PFSK-1 (cell line): ENCODE measurements around the gene HEXIM1.

Experiments
- FOXP2 ChIP-seq: optimal IDR thresholded peaks from 2 replicates; pipeline ENCODE3; 2011; ENCODE audit warnings: borderline replicate concordance, control low read depth, inconsistent platforms; ENCODE audit not compliant: insufficient read depth; ENCODE audit errors: extremely low read length, extremely low read depth
- POLR2AphosphoS5 ChIP-seq: IDR thresholded peaks from 2 replicates; pipeline ENCODE4 v1.6.1; 2012; ENCODE audit warnings: low read depth, mild to moderate bottlenecking, control low read depth, low read length, moderate library complexity
- SIN3A ChIP-seq: IDR thresholded peaks from 2 replicates; pipeline ENCODE4 v1.6.1; 2012; ENCODE audit warnings: mild to moderate bottlenecking, low read length, moderate library complexity, borderline replicate concordance; ENCODE audit not compliant: insufficient read depth
- TAF1 ChIP-seq: IDR thresholded peaks from 2 replicates; pipeline ENCODE4 v1.6.1; 2012; ENCODE audit warnings: low read length, control low read depth, borderline replicate concordance; ENCODE audit not compliant: insufficient read depth
- TF ChIP-seq, protein P1 (sequence below), 2 experiments: IDR thresholded peaks; 2 replicates each; pipeline versions ENCODE4 v1.6.1 to v1.8.0; 2011 to 2012; ENCODE audit warnings: low read depth in 2 of 2, low read length in 2 of 2, control low read depth in 1 of 2, inconsistent platforms in 1 of 2, mild to moderate bottlenecking in 1 of 2, moderate library complexity in 1 of 2; ENCODE audit not compliant: insufficient read depth in 1 of 2

Gene HEXIM1

DNA sequence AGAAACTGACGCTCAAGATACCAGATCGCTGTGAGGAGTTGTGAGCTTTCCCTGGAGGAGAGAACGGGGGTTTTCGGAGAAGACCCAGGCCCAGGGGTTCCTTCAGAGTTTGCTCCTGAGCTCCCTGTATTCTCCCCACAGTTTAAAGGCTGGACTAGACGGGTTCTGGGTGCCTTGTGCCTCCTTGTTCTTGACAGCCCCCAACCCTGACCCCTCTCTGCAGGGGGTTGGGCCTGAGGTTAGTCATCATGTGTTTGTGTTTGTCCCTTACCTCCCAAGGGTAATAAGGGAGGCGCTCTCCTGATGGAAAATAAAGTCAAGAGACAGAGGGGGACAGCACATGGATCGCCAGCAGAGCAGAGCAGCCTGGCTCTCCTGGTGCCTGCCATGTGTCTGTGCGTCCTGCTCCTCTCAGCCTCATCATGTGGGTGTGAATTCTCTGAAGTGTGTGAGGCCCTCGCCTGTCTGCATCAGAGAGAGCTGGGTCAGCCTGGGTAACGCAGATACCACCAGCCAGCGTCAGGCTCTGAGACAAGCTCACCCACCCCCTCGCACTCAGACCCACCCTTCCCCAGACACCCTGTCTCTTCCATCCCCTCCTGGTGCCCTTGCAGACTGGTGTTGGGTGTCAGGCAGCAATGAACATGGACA lies 22.1 kb downstream of the HEXIM1 start:
- TF ChIP-seq FOXP2: no peak
- no peak for TF ChIP-seq POLR2AphosphoS5
- TF ChIP-seq SIN3A: no peak
- no peak for TF ChIP-seq TAF1
- TF ChIP-seq, protein P1, sequence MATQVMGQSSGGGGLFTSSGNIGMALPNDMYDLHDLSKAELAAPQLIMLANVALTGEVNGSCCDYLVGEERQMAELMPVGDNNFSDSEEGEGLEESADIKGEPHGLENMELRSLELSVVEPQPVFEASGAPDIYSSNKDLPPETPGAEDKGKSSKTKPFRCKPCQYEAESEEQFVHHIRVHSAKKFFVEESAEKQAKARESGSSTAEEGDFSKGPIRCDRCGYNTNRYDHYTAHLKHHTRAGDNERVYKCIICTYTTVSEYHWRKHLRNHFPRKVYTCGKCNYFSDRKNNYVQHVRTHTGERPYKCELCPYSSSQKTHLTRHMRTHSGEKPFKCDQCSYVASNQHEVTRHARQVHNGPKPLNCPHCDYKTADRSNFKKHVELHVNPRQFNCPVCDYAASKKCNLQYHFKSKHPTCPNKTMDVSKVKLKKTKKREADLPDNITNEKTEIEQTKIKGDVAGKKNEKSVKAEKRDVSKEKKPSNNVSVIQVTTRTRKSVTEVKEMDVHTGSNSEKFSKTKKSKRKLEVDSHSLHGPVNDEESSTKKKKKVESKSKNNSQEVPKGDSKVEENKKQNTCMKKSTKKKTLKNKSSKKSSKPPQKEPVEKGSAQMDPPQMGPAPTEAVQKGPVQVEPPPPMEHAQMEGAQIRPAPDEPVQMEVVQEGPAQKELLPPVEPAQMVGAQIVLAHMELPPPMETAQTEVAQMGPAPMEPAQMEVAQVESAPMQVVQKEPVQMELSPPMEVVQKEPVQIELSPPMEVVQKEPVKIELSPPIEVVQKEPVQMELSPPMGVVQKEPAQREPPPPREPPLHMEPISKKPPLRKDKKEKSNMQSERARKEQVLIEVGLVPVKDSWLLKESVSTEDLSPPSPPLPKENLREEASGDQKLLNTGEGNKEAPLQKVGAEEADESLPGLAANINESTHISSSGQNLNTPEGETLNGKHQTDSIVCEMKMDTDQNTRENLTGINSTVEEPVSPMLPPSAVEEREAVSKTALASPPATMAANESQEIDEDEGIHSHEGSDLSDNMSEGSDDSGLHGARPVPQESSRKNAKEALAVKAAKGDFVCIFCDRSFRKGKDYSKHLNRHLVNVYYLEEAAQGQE (IDR thresholded peaks at IDR 0.05; ENCODE audit: insufficient read depth in 1 of 2, low read depth in 2 of 2, low read length in 2 of 2): no peak

GRCh38 chr17:45170931-45171337 lies 22.7 kb downstream of the HEXIM1 start:
- no peak for TF ChIP-seq TAF1
- TF ChIP-seq FOXP2: no peak
- TF ChIP-seq, protein P1 (IDR thresholded peaks at IDR 0.05; ENCODE audit: insufficient read depth in 1 of 2, low read depth in 2 of 2, low read length in 2 of 2): no peak
- no peak for TF ChIP-seq SIN3A
- no peak for TF ChIP-seq POLR2AphosphoS5

- TF ChIP-seq SIN3A (no peak), TAF1 (no peak), FOXP2 (no peak), POLR2AphosphoS5 (no peak)
- TF ChIP-seq, protein P1 (IDR thresholded peaks at IDR 0.05; ENCODE audit: insufficient read depth in 1 of 2, low read depth in 2 of 2, low read length in 2 of 2): no peak
Observed at GRCh38 chr17:45171338-45172231, 23.3 kb downstream of the HEXIM1 start.

GRCh38 chr17:45172232-45172540 lies 23.9 kb downstream of the HEXIM1 start:
- TF ChIP-seq FOXP2: no peak
- TF ChIP-seq TAF1: no peak
- TF ChIP-seq POLR2AphosphoS5: no peak
- TF ChIP-seq SIN3A: no peak
- TF ChIP-seq, protein P1 (IDR thresholded peaks at IDR 0.05; ENCODE audit: insufficient read depth in 1 of 2, low read depth in 2 of 2, low read length in 2 of 2): no peak
